ENCODE results near the gene SLC24A4. TPM values are rescaled to one million over a fixed set of nuclear protein-coding genes. Genes with fewer than 3 reads are reported as not detected.

Gene SLC24A4
- total RNA-seq, 1 experiment from 2014 or later: not detected

GRCh38 chr14:92496191-92496857, 173.4 kb downstream of the SLC24A4 start:
- DNase-seq (ENCODE audit: low read depth): no peak

- no peak for DNase-seq (ENCODE audit: low read depth)
These were observed 174.4 kb downstream of the SLC24A4 start for GRCh38 chr14:92497391-92497790.

DNA sequence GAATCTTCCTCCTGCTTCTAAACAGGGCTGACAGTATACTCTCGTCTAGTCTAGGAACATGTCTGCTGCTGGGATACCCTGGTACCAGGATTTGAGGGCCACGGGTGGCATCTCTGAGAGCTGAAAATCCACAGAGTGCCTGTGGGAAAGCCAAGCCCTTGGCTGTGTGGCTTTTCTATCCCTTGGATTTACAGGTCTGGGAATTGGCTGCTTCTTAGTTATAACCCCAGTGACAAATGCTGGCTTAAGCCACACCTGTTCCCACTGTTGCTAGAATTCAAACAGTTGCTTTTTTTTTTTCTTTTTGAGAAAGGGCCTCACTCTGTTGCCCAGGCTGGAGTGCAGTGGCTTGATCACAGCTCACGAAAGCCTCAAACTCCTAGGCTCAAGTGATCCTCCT, 176.3 kb downstream of the SLC24A4 start:
- DNase-seq (ENCODE audit: low read depth): peak; percentile 25

DNA sequence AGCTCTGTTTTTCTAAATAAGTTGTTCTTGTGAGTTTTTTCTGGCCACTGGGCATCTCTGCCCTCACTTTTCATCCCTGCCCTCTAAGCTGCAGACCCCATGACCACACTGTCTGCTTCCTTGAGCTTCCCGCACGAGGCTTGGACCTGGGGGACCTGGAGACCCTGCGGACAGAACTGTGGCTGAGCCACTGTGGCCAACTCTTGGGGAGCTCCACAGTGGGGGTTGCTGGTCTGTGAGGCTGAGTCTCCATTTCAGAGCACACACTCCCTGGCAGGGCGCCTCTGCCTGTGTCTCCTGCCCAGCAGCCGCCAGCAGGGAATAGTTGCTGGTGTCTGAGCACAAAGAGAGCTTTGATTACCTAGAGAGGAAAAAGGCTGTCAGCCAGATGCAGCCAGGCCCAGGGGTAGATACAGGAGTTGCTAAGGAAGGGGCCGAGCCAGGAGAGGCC, 177.6 kb downstream of the SLC24A4 start:
- DNase-seq (ENCODE audit: low read depth): no peak

DNA sequence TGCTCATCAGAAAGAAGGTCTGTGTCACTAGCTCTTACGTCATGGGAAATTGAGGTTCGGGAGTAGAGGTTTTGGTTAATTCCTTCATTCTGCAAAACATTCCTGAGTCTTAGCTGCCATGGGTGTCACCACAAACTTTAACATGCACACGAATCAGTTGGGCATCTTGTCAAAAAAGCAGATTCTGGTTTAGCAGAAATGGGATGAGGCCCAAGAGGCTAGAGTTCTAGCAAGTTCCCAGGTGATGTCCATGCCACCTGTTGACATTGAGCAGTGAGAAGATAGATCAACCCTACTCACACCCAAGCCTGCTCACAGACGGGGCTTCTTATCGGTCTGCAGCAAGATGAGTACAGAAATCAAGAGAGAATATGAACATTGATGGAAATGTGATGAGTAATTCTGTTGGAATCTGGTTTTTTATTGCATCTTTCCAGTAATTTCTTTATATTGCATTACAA, 179.0 kb downstream of the SLC24A4 start:
- peak; percentile 66 for DNase-seq (ENCODE audit: low read depth)

DNA sequence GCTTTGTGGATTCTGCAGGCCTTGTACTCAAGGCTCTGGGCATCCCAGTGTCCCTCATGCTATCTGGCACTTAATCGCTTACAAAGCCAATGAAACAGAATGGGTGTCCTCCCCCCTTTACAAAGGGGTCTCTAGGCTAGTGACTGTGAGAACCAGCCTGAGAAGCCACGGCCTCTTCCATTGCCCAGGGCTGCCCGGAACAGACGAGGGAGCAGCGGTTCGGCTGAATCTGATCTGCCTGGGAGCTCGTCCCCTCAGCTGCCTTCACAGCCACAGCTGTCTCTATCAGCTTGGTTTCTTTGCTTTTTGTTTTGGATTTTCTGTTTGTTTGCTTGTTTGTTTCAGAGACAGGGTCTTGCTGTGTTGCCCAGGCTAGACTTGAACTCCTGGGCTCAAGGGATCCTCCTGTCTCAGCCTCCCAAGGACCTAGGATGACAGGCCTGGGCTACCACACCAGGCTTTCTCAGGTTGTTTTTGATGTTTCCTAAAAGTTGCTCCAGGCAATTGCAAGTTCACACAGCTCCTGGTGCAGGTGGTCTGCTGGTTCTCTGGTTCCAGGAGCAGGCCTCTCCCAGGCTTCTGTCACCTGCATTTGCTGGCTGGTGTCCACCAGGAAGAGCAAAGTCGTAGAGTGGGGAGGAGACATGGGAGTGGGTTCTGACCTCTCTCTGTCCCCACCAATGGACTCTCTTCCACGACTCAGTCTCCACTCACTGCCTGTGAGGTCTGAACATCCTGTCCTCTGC, 179.7 kb downstream of the SLC24A4 start:
- no peak for DNase-seq (ENCODE audit: low read depth)

- peak; percentile 67 for DNase-seq (ENCODE audit: low read depth)
These were observed 181.0 kb downstream of the SLC24A4 start for GRCh38 chr14:92503756-92504491.

DNA sequence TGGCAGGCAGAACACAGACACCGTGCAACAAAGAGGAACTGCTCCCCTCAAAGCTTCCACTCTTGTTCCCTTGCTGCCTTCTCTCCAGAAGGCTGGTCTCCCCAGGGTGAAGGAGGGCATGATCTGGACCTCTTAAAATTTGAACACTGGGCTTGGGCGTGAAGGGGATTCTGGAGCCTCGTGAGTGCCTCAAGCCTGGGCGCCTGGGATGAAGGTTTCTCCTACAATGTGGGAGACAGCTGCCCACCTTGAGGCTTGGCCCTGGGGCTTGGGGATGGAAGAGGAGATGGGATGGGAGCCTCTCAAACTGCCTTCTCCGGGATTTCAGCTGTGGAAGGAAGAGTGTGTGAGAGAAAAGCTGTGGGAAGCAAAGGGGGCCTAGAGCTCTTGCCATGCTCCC, 182.9 kb downstream of the SLC24A4 start:
- no peak for DNase-seq (ENCODE audit: low read depth)

DNA sequence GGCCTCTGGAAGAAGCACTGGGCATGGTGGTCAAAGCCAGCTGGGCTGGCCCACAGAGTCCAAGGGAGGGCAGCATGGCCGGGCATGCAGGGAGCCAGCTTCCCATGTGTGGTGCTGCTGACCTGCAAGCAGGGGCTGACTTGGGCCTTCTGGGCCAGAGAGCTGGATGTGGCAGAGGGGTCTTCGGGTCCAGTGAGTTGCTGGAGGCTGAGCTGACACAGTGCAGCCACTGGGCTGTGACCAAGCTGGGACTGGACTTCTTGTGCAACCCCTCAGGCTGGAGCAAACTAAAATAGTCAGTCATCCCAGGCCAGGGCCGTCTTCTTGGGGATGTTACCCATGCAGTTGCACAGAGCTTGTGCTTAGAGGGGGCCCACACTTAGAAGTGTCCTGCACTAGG, 183.3 kb downstream of the SLC24A4 start:
- DNase-seq (ENCODE audit: low read depth): no peak

DNA sequence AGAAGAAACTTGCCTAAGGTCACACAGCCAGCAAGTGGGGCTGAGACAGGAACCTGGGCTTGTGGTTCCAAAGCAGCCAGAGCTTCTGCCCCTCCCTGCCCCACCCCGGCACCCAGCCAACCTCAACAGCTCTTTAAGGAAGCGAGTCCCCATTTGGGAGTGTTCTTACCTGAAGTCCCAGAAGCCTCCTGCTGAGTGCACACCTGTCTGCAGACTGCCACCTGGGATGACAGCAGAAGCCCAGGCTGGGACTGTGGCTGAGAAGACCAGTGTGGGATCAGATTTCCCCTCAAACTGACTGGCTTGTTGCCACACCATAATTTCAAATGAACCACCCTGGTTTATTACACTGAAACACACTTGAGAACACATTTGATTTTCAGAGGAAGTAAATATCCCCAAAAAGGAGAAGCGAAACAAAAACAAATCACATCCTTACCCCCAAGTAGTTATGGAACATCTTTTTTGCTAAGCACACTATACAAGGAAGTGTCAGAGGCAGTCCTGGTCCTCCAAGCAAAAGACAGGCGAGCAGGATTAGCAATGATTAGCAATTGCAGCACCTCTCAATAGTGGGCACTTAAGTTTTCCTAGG, 184.3 kb downstream of the SLC24A4 start:
- DNase-seq (ENCODE audit: low read depth): no peak

DNA sequence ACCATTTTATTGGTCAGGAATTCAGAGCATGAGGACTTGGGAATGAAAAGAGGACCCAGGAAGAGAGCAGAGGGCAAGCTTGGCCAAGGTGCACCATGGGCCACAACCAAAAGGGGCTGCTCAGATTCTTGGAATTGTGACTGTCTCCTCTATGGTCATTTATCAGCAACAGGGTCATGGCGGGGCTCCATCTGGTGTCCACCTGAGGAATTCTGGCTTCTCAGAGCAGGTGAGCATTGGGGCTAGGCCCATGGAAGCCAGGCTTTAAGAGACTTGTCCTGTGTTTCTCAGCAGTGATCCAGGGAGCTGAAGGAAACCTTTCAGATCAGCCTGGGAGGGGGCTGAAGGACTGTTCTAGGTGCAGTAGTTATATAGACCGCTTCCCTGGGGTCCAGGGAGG, 188.0 kb downstream of the SLC24A4 start:
- DNase-seq (ENCODE audit: low read depth): no peak

- DNase-seq (ENCODE audit: low read depth): peak; percentile 67
These were observed 188.7 kb downstream of the SLC24A4 start for GRCh38 chr14:92511453-92512238.

DNA sequence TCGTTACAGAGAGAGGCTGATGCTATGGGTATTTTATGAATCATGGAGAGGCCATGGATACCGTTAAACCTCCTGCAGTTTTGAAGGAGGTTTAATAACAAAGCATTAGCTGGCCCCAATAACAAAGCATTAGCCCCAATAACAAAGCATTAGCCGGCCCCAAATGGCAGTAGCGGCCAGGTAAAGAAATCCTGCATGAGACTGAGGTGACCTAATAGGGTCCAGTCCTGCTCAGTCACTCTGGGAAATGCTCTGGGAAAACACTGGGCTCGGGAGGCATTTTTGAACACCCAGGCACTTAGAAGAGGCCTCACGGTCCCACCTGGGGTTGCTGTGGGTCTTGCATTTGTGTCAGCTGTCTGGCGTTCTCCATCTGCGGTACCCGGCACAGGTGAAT, 189.8 kb downstream of the SLC24A4 start:
- DNase-seq (ENCODE audit: low read depth): no peak

DNA sequence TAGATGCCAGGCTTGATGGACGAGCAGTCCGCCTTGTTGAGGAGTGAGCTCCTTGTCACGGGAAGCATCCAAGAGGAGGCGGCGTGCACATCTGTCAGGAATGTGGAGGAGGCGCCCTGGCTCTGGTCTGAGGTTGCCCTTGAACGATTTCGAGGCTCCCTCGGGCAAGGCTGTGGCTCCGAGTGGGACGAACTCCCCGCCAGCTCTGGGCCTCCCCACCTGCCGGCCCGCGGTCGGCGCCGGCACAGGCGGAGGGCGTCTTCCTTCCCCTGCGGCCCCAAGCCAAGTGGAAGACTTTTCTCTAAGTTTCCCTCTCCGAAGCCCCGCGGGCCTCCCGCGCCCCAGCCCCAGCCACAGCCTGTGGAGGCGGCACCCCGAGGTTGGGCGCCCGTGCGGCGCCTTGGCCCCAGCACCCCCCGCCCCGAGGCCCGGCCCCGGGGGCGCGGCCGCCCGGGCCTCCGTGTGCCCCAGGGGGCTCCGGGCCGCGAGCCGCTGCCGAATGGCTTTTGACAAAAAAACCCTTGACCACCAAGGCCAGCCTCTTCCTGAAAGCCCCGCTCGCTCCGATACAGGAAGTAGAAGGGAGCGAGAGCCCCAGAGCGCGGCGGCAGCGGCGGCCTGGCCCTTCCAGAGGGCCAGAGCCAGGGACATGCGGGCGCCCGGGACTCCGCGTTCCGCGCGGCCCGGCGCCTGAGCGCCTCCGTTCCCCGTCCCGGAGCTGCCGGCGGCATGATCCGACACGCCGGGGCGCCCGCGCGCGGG, 190.4 kb downstream of the SLC24A4 start, which contains the start of gene RIN3:
Gene RIN3, plus strand, starts transcription at position 578 of the 762 bp plus-strand sequence. Its CDS starts 152 bp downstream, at position 730.
- DNase-seq (ENCODE audit: low read depth): peak; percentile 43

GRCh38 chr14:92513966-92514843, 191.2 kb downstream of the SLC24A4 start:
- no peak for DNase-seq (ENCODE audit: low read depth)

GRCh38 chr14:92514844-92515514, 192.0 kb downstream of the SLC24A4 start:
- no peak for DNase-seq (ENCODE audit: low read depth)

- no peak for DNase-seq (ENCODE audit: low read depth)
These were observed 192.8 kb downstream of the SLC24A4 start for GRCh38 chr14:92515546-92516343.
